Epithelial cell of proximal tubule (primary cell): ENCODE results near the gene KDM8. TPM values are rescaled to one million over a fixed set of nuclear protein-coding genes. Genes with fewer than 3 reads are reported as not detected.
"Not testable (repeated sequence)": the region's sequence is repeated elsewhere in the genome, so short reads cannot be mapped to it uniquely, and the experiment has no call there.

Experiments
- DNase-seq: peaks from one replicate; pipeline ENCODE4 v3.0.0-alpha.2; 2011; ENCODE audit warnings: low read depth
- H3K4me3 ChIP-seq: 2 replicates; pipeline ENCODE4 v1.5.1; 2011; ENCODE audit warnings: low read depth, mild to moderate bottlenecking, low read length
- CTCF ChIP-seq: conservative IDR thresholded peaks from 2 replicates; pipeline ENCODE4 v1.5.1; 2012; ENCODE audit warnings: low read depth, mild to moderate bottlenecking, low read length
- total RNA-seq: library from RNA; depleted of rRNA; stranded (reverse); fragments of >200 nt; gene quantifications from 2 replicates; pipeline ENCODE4 v1.2.3, GENCODE V29; 2015

The KDM8 gene
- total RNA-seq, 1 donor from 2014 or later, result 13.8 TPM

- no peak for TF ChIP-seq CTCF
- no peak for DNase-seq
- H3K4me3 ChIP-seq, result peak overlapping the region; percentile 40
Observed at GRCh38 chr16:27242398-27242797, 39.1 kb downstream of the KDM8 start.

- no peak for TF ChIP-seq CTCF
- DNase-seq, result peak; percentile 74
- H3K4me3 ChIP-seq, result peak overlapping the region; percentile 40
Observed at GRCh38 chr16:27242868-27243590, 39.7 kb downstream of the KDM8 start.

GRCh38 chr16:27243725-27244362 lies 40.5 kb downstream of the KDM8 start:
- no peak for DNase-seq
- no peak for TF ChIP-seq CTCF
- no peak overlapping the region for H3K4me3 ChIP-seq

- no peak for TF ChIP-seq CTCF
- no peak overlapping the region for H3K4me3 ChIP-seq
- DNase-seq, result no peak
Observed at GRCh38 chr16:27244363-27244755, 41.0 kb downstream of the KDM8 start.

- H3K4me3 ChIP-seq, result no peak overlapping the region
- TF ChIP-seq CTCF, result no peak
- peak; percentile 86 for DNase-seq
Observed at GRCh38 chr16:27245276-27246172, 42.2 kb downstream of the KDM8 start.

- H3K4me3 ChIP-seq, result no peak overlapping the region
- TF ChIP-seq CTCF, result no peak
- DNase-seq, result no peak
Observed at GRCh38 chr16:27246439-27246838, 43.1 kb downstream of the KDM8 start.

- DNase-seq, H3K4me3 ChIP-seq: not testable (repeated sequence)
Observed at GRCh38 chr16:27247076-27247475, 43.8 kb downstream of the KDM8 start.
